ENCODE data around the gene RELN.
A peak's percentile ranks its signal among the peaks of the same experiment; 100 is the strongest.

The RELN gene

GRCh38 chr7:103773726-103774125 is 215.7 kb downstream of the RELN start:
- H3K4me3 ChIP-seq (ENCODE audit: low read length), result no peak overlapping the region
- H3K4me1 ChIP-seq (ENCODE audit: control insufficient read depth, low read depth, low read length), result no peaks in the 10 kb centered on the region
- WGBS (ENCODE audit: extremely low coverage, insufficient coverage, low lambda C conversion rate), result no CpG with 5 or more reads among the region's 7 CpGs
- no peak overlapping the region for H2BK5ac ChIP-seq (ENCODE audit: low read length)
- H3K79me1 ChIP-seq (ENCODE audit: low read length), result no peaks in the 10 kb centered on the region
- no peaks in the 10 kb centered on the region for H3K36me3 ChIP-seq (ENCODE audit: control insufficient read depth, insufficient read depth, low read length)
- H4K8ac ChIP-seq (ENCODE audit: low read depth, low read length), result no peak overlapping the region
- no peak overlapping the region for H3K56ac ChIP-seq (ENCODE audit: low read length)
- no peak overlapping the region for H3K9ac ChIP-seq (ENCODE audit: low read length)
- H3K4me2 ChIP-seq (ENCODE audit: low read length), result no peak overlapping the region
- H3K4ac ChIP-seq (ENCODE audit: low read depth, low read length), result no peak overlapping the region
- DNase-seq, result peak; percentile 44
- H2BK120ac ChIP-seq (ENCODE audit: low read depth, low read length), result no peak overlapping the region
- no peak overlapping the region for H2BK15ac ChIP-seq (replicated peaks; ENCODE audit: low read depth)
- H3K27me3 ChIP-seq (ENCODE audit: insufficient read depth, low read length, poor library complexity), result no peaks in the 10 kb centered on the region
- no peak overlapping the region for H3K23ac ChIP-seq (ENCODE audit: low read length)
- H2AK5ac ChIP-seq (ENCODE audit: low read length), result no peak overlapping the region
- no peak overlapping the region for H3K27ac ChIP-seq (ENCODE audit: low read depth, low read length)
- H4K5ac ChIP-seq (ENCODE audit: low read length), result no peak overlapping the region
- no peak overlapping the region for H3K18ac ChIP-seq (ENCODE audit: low read length)
- no peaks in the 10 kb centered on the region for H3K79me2 ChIP-seq (ENCODE audit: control insufficient read depth, insufficient read depth, low read length)

GRCh38 chr7:103772171-103772773 is 217.2 kb downstream of the RELN start:
- no peak overlapping the region for H4K5ac ChIP-seq (ENCODE audit: low read length)
- no peaks in the 10 kb centered on the region for H3K4me1 ChIP-seq (ENCODE audit: control insufficient read depth, low read depth, low read length)
- H3K9ac ChIP-seq (ENCODE audit: low read length), result no peak overlapping the region
- H3K79me2 ChIP-seq (ENCODE audit: control insufficient read depth, insufficient read depth, low read length), result no peaks in the 10 kb centered on the region
- H3K79me1 ChIP-seq (ENCODE audit: low read length), result no peaks in the 10 kb centered on the region
- no peak overlapping the region for H2BK120ac ChIP-seq (ENCODE audit: low read depth, low read length)
- no peak overlapping the region for H2BK5ac ChIP-seq (ENCODE audit: low read length)
- no peak overlapping the region for H3K4ac ChIP-seq (ENCODE audit: low read depth, low read length)
- no peak overlapping the region for H3K56ac ChIP-seq (ENCODE audit: low read length)
- H3K4me3 ChIP-seq (ENCODE audit: low read length), result no peak overlapping the region
- no CpG with 5 or more reads among the region's 2 CpGs for whole genome bisulfite sequencing (ENCODE audit: extremely low coverage, insufficient coverage, low lambda C conversion rate)
- no peak overlapping the region for H3K4me2 ChIP-seq (ENCODE audit: low read length)
- H3K36me3 ChIP-seq (ENCODE audit: control insufficient read depth, insufficient read depth, low read length), result no peaks in the 10 kb centered on the region
- H3K23ac ChIP-seq (ENCODE audit: low read length), result no peak overlapping the region
- H2AK5ac ChIP-seq (ENCODE audit: low read length), result no peak overlapping the region
- H3K27ac ChIP-seq (ENCODE audit: low read depth, low read length), result no peak overlapping the region
- peak; percentile 27 for DNase-seq
- H2BK15ac ChIP-seq (replicated peaks; ENCODE audit: low read depth), result no peak overlapping the region
- H4K8ac ChIP-seq (ENCODE audit: low read depth, low read length), result no peak overlapping the region
- H3K27me3 ChIP-seq (ENCODE audit: insufficient read depth, low read length, poor library complexity), result no peaks in the 10 kb centered on the region
- H3K18ac ChIP-seq (ENCODE audit: low read length), result peak overlapping the region; percentile 73

- H3K9ac ChIP-seq (ENCODE audit: low read length), result no peak overlapping the region
- DNase-seq, result peak; percentile 68
Observed at GRCh38 chr7:103771294-103771693, 218.2 kb downstream of the RELN start.

DNA sequence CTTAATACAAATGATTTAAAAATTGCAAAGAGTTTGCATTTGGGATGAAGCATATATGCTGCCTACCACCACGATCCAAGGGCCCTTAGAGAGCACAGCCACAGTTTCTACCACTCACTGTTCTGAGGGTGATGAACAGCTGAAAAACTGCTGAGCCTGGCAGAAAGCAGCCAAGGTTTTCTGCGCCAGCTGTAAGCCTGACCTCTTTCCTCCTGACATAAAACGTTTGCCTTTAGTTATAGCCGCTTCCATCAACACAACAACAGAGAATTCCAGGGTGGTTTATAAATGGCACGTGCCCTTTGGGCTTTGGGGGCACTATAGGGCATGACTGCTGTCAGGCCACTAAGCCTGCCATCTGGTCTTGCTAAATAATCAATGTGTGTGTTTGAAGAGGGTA is 222.8 kb downstream of the RELN start:
- H4K5ac ChIP-seq (ENCODE audit: low read length), result peak overlapping the region; percentile 34
- no peak overlapping the region for H3K27ac ChIP-seq (ENCODE audit: low read depth, low read length)
- H2BK15ac ChIP-seq (replicated peaks; ENCODE audit: low read depth), result no peak overlapping the region
- no peaks in the 10 kb centered on the region for H3K27me3 ChIP-seq (ENCODE audit: insufficient read depth, low read length, poor library complexity)
- no peak overlapping the region for H2BK5ac ChIP-seq (ENCODE audit: low read length)
- WGBS (ENCODE audit: extremely low coverage, insufficient coverage, low lambda C conversion rate), result no CpG with 5 or more reads among the region's 5 CpGs
- no peak overlapping the region for H3K56ac ChIP-seq (ENCODE audit: low read length)
- no peak overlapping the region for H3K4me2 ChIP-seq (ENCODE audit: low read length)
- H4K8ac ChIP-seq (ENCODE audit: low read depth, low read length), result no peak overlapping the region
- no peak overlapping the region for H3K4me3 ChIP-seq (ENCODE audit: low read length)
- no peak overlapping the region for H2AK5ac ChIP-seq (ENCODE audit: low read length)
- no peaks in the 10 kb centered on the region for H3K79me2 ChIP-seq (ENCODE audit: control insufficient read depth, insufficient read depth, low read length)
- H3K4ac ChIP-seq (ENCODE audit: low read depth, low read length), result no peak overlapping the region
- peaks cover 2% of the 10 kb centered on the region for H3K4me1 ChIP-seq (ENCODE audit: control insufficient read depth, low read depth, low read length)
- no peaks in the 10 kb centered on the region for H3K79me1 ChIP-seq (ENCODE audit: low read length)
- DNase-seq, result no peak
- no peak overlapping the region for H3K9ac ChIP-seq (ENCODE audit: low read length)
- no peak overlapping the region for H2BK120ac ChIP-seq (ENCODE audit: low read depth, low read length)
- no peak overlapping the region for H3K18ac ChIP-seq (ENCODE audit: low read length)
- no peaks in the 10 kb centered on the region for H3K36me3 ChIP-seq (ENCODE audit: control insufficient read depth, insufficient read depth, low read length)
- no peak overlapping the region for H3K23ac ChIP-seq (ENCODE audit: low read length)

More at GRCh38 chr7:103771294-103771693, 218.2 kb downstream of the RELN start:
- H2BK15ac ChIP-seq (replicated peaks; ENCODE audit: low read depth), result no peak overlapping the region
- H2AK5ac ChIP-seq (ENCODE audit: low read length), result no peak overlapping the region
- no peak overlapping the region for H2BK120ac ChIP-seq (ENCODE audit: low read depth, low read length)
- H3K4me1 ChIP-seq (ENCODE audit: control insufficient read depth, low read depth, low read length), result no peaks in the 10 kb centered on the region
- H2BK5ac ChIP-seq (ENCODE audit: low read length), result no peak overlapping the region
- no peak overlapping the region for H3K4me3 ChIP-seq (ENCODE audit: low read length)
- no peak overlapping the region for H3K18ac ChIP-seq (ENCODE audit: low read length)
- H3K4me2 ChIP-seq (ENCODE audit: low read length), result no peak overlapping the region
- H3K27ac ChIP-seq (ENCODE audit: low read depth, low read length), result no peak overlapping the region
- no peaks in the 10 kb centered on the region for H3K79me1 ChIP-seq (ENCODE audit: low read length)
- no peaks in the 10 kb centered on the region for H3K27me3 ChIP-seq (ENCODE audit: insufficient read depth, low read length, poor library complexity)
- no peak overlapping the region for H3K23ac ChIP-seq (ENCODE audit: low read length)
- no peak overlapping the region for H4K8ac ChIP-seq (ENCODE audit: low read depth, low read length)
- no CpG with 5 or more reads among the region's 2 CpGs for WGBS (ENCODE audit: extremely low coverage, insufficient coverage, low lambda C conversion rate)
- no peak overlapping the region for H4K5ac ChIP-seq (ENCODE audit: low read length)
- H3K56ac ChIP-seq (ENCODE audit: low read length), result no peak overlapping the region
- H3K36me3 ChIP-seq (ENCODE audit: control insufficient read depth, insufficient read depth, low read length), result no peaks in the 10 kb centered on the region
- H3K4ac ChIP-seq (ENCODE audit: low read depth, low read length), result no peak overlapping the region
- H3K79me2 ChIP-seq (ENCODE audit: control insufficient read depth, insufficient read depth, low read length), result no peaks in the 10 kb centered on the region

DNA sequence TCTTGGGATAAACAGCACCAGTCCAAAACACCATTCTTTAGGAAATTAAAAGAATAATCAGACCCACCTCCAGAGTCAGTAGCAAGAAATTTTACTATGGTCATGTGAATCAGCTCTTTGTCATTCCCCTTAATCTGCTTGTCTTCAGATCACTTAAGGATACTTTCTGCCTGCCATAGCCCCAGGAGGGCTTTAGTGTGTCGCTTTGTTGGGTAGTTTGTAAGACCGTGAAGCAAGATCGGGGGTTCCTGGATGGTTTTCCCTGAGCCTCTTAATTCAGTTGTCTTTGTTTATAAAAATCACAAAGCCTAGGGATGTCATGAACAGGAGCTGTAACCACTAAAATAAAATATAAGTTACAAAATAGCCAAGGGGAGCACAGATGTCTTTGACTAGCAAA is 223.6 kb downstream of the RELN start:
- Histone ChIP-seq H3K18ac (ENCODE audit: low read length) (no peak overlapping the region), H3K4me3 (ENCODE audit: low read length) (no peak overlapping the region), H3K79me1 (ENCODE audit: low read length) (no peaks in the 10 kb centered on the region), H2AK5ac (ENCODE audit: low read length) (no peak overlapping the region), H3K23ac (ENCODE audit: low read length) (no peak overlapping the region), H2BK120ac (ENCODE audit: low read depth, low read length) (no peak overlapping the region), H3K79me2 (ENCODE audit: control insufficient read depth, insufficient read depth, low read length) (no peaks in the 10 kb centered on the region), H3K36me3 (ENCODE audit: control insufficient read depth, insufficient read depth, low read length) (no peaks in the 10 kb centered on the region), H3K4me2 (ENCODE audit: low read length) (no peak overlapping the region), H3K4ac (ENCODE audit: low read depth, low read length) (no peak overlapping the region), H3K9ac (ENCODE audit: low read length) (no peak overlapping the region), H4K8ac (ENCODE audit: low read depth, low read length) (no peak overlapping the region), H3K56ac (ENCODE audit: low read length) (no peak overlapping the region), H2BK15ac (replicated peaks; ENCODE audit: low read depth) (no peak overlapping the region), H2BK5ac (ENCODE audit: low read length) (no peak overlapping the region), H4K5ac (ENCODE audit: low read length) (no peak overlapping the region), H3K4me1 (ENCODE audit: control insufficient read depth, low read depth, low read length) (peaks cover 2% of the 10 kb centered on the region), H3K27me3 (ENCODE audit: insufficient read depth, low read length, poor library complexity) (no peaks in the 10 kb centered on the region), H3K27ac (ENCODE audit: low read depth, low read length) (no peak overlapping the region)
- DNase-seq, result peak; percentile 71
- no CpG with 5 or more reads among the region's 3 CpGs for WGBS (ENCODE audit: extremely low coverage, insufficient coverage, low lambda C conversion rate)

GRCh38 chr7:103764901-103765300 is 224.6 kb downstream of the RELN start:
- DNase-seq, result no peak
- Histone ChIP-seq H2AK5ac (ENCODE audit: low read length) (no peak overlapping the region), H3K56ac (ENCODE audit: low read length) (no peak overlapping the region), H3K23ac (ENCODE audit: low read length) (no peak overlapping the region), H3K27ac (ENCODE audit: low read depth, low read length) (no peak overlapping the region), H3K9ac (ENCODE audit: low read length) (no peak overlapping the region), H4K8ac (ENCODE audit: low read depth, low read length) (no peak overlapping the region), H3K4me1 (ENCODE audit: control insufficient read depth, low read depth, low read length) (peaks cover 2% of the 10 kb centered on the region), H3K18ac (ENCODE audit: low read length) (peak overlapping the region; percentile 91), H3K4me3 (ENCODE audit: low read length) (no peak overlapping the region), H3K79me2 (ENCODE audit: control insufficient read depth, insufficient read depth, low read length) (no peaks in the 10 kb centered on the region), H4K5ac (ENCODE audit: low read length) (no peak overlapping the region), H3K4ac (ENCODE audit: low read depth, low read length) (peak overlapping the region; percentile 59), H2BK15ac (replicated peaks; ENCODE audit: low read depth) (no peak overlapping the region), H3K4me2 (ENCODE audit: low read length) (no peak overlapping the region), H3K79me1 (ENCODE audit: low read length) (no peaks in the 10 kb centered on the region), H3K27me3 (ENCODE audit: insufficient read depth, low read length, poor library complexity) (no peaks in the 10 kb centered on the region), H3K36me3 (ENCODE audit: control insufficient read depth, insufficient read depth, low read length) (no peaks in the 10 kb centered on the region), H2BK5ac (ENCODE audit: low read length) (peak overlapping the region; percentile 42), H2BK120ac (ENCODE audit: low read depth, low read length) (no peak overlapping the region)
- no CpG with 5 or more reads among the region's 8 CpGs for WGBS (ENCODE audit: extremely low coverage, insufficient coverage, low lambda C conversion rate)
